Gastrocnemius medialis (tissue), 4 donors: ENCODE measurements around the gene SHKBP1.

Source experiments
- CTCF ChIP-seq, 5 experiments: fragments of 450-650 bp in 3 of 5; fragments of 200-600 bp in 2 of 5; sonication (generic) in 2 of 5; IDR thresholded peaks in 4 of 5; conservative IDR thresholded peaks in 1 of 5; 1 replicate in 4 of 5; 2 replicates in 1 of 5; pipeline ENCODE4 v1.5.1; 2016 to 2019; ENCODE audit warnings: antibody characterized with exemption in 5 of 5, mild to moderate bottlenecking in 3 of 5, moderate library complexity in 3 of 5
- POLR2A ChIP-seq, 2 donors: fragments of 450-650 bp; IDR thresholded peaks; one replicate each; pipeline ENCODE4 v1.6.1; 2017; ENCODE audit warnings: antibody characterized with exemption in 2 of 2, mild to moderate bottlenecking in 2 of 2, moderate library complexity in 2 of 2

GRCh38 chr19:40552848-40553247 lies 23.8 kb upstream of the SHKBP1 start:
- TF ChIP-seq CTCF (IDR thresholded peaks at IDR 0.05 in 4 of 5, conservative IDR thresholded peaks at IDR 0.05 in 1 of 5) (no peak), POLR2A (IDR thresholded peaks at IDR 0.05) (no peak)
